GM18502 (cell line): ENCODE measurements around the gene GPHB5.

Source experiments
- ATAC-seq: cut with Tn5 transposase; IDR thresholded peaks from one replicate; pipeline ENCODE4 v1.9.1; 2021; ENCODE audit warnings: mild to moderate bottlenecking; ENCODE audit not compliant: unreplicated experiment, poor library complexity

The GPHB5 gene

GRCh38 chr14:63267171-63267570 is 51.6 kb downstream of the GPHB5 start:
- ATAC-seq = no peak

GRCh38 chr14:63266106-63266505 is 52.6 kb downstream of the GPHB5 start:
- ATAC-seq = no peak
